ACHN (cell line): ENCODE data around the gene SETD2.

ENCODE experiments used
- DNase-seq: peaks from one replicate; pipeline ENCODE4 v3.0.0-alpha.2; 2015
- in situ Hi-C: cut with HindIII; loops from 2 replicates; pipeline ENCODE4 v1.10.0; 2017; ENCODE audit warnings: low sequenced_read_pairs, low pct_ligation_motif_present, low pct_unique_long_range_greater_than_20kb

SETD2 gene

GRCh38 chr3:46981932-46982471, 181.9 kb downstream of the SETD2 start:
- in situ Hi-C loops = no loop called here
- no peak for DNase-seq

- DNase-seq = peak; percentile 9
Measured at GRCh38 chr3:46979958-46980497, 183.9 kb downstream of the SETD2 start.

GRCh38 chr3:46978985-46979944, 184.6 kb downstream of the SETD2 start, which contains the start of gene NBEAL2:
NBEAL2 (plus strand) TSS chr3:46979666; CDS start chr3:46979862, 196 bp downstream.
- DNase-seq = peak; percentile 92
- in situ Hi-C loops = no loop called here

More at GRCh38 chr3:46979958-46980497, 183.9 kb downstream of the SETD2 start:
- in situ Hi-C loops = no loop called here

- in situ Hi-C loops = no loop called here
- no peak for DNase-seq
Measured at GRCh38 chr3:46978381-46978780, 185.5 kb downstream of the SETD2 start.

GRCh38 chr3:46977811-46978195, 186.1 kb downstream of the SETD2 start:
- no peak for DNase-seq
- in situ Hi-C loops = no loop called here

- in situ Hi-C loops = no loop called here
- peak; percentile 98 for DNase-seq
Measured at GRCh38 chr3:46976326-46977190, 187.4 kb downstream of the SETD2 start, which contains the start of gene CCDC12. CCDC12 (minus strand) TSS chr3:46976745; CDS start chr3:46976732, 13 bp downstream.

- in situ Hi-C loops = no loop called here
- DNase-seq = no peak
Measured at GRCh38 chr3:46974421-46975171, 189.3 kb downstream of the SETD2 start.

GRCh38 chr3:46972396-46972795, 191.5 kb downstream of the SETD2 start:
- in situ Hi-C loops = no loop called here
- no peak for DNase-seq

- in situ Hi-C loops = no loop called here
Measured at GRCh38 chr3:46971742-46972141, 192.2 kb downstream of the SETD2 start.

GRCh38 chr3:46971151-46971550, 192.8 kb downstream of the SETD2 start:
- no peak for DNase-seq
- in situ Hi-C loops = no loop called here

More at GRCh38 chr3:46971742-46972141, 192.2 kb downstream of the SETD2 start:
- no peak for DNase-seq

- DNase-seq = peak; percentile 86
Measured at GRCh38 chr3:46970391-46971091, 193.4 kb downstream of the SETD2 start.

GRCh38 chr3:46968783-46969428, 195.0 kb downstream of the SETD2 start:
- in situ Hi-C loops = no loop called here
- DNase-seq = no peak

More at GRCh38 chr3:46970391-46971091, 193.4 kb downstream of the SETD2 start:
- in situ Hi-C loops = no loop called here

- no peak for DNase-seq
- in situ Hi-C loops = no loop called here
Measured at GRCh38 chr3:46966811-46967210, 197.1 kb downstream of the SETD2 start.
